ENCODE results near the gene JCAD.
A peak's percentile ranks its signal among the peaks of the same experiment; 100 is the strongest.
"Not testable (repeated sequence)": the region's sequence is repeated elsewhere in the genome, so short reads cannot be mapped to it uniquely, and the experiment has no call there.

Gene JCAD

GRCh38 chr10:30005116-30005515 lies 54.3 kb downstream of the JCAD start:
- H3K4me3 ChIP-seq (ENCODE audit: low read depth, low read length); H3K9me3 ChIP-seq (ENCODE audit: insufficient read depth, low read depth, low read length); H2BK120ac ChIP-seq (ENCODE audit: insufficient read depth, low read length, poor library complexity); H3K79me2 ChIP-seq (ENCODE audit: control insufficient read depth, insufficient read depth, low read length, poor library complexity); DNase-seq; H3K79me1 ChIP-seq (ENCODE audit: low read length); H4K91ac ChIP-seq (ENCODE audit: low read depth, low read length); H3K9ac ChIP-seq (ENCODE audit: low read length); H3K4me1 ChIP-seq (ENCODE audit: control insufficient read depth in 1 of 2, insufficient read depth in 2 of 2, low read length in 2 of 2); H2AK5ac ChIP-seq (ENCODE audit: low read length); H3K36me3 ChIP-seq (ENCODE audit: control insufficient read depth in 1 of 2, insufficient read depth in 2 of 2, low read length in 2 of 2); H2BK12ac ChIP-seq (ENCODE audit: low read length); H3K4me2 ChIP-seq (ENCODE audit: low read length); H3K27ac ChIP-seq (ENCODE audit: low read depth, low read length); H2BK5ac ChIP-seq (ENCODE audit: low read depth, low read length, poor library complexity); H3K18ac ChIP-seq (ENCODE audit: low read length); H3K4ac ChIP-seq (ENCODE audit: low read depth, low read length); H3K14ac ChIP-seq (ENCODE audit: low read length); H4K8ac ChIP-seq (ENCODE audit: low read depth, low read length); H4K12ac ChIP-seq (ENCODE audit: low read depth, low read length); H3K27me3 ChIP-seq (ENCODE audit: insufficient read depth, low read length); H3K23ac ChIP-seq (ENCODE audit: low read length); H2AFZ ChIP-seq (ENCODE audit: insufficient read depth, low read length, poor library complexity): not testable (repeated sequence)
- WGBS (ENCODE audit: extremely low coverage, insufficient coverage, insufficient read length) = no CpG with 5 or more reads among the region's 1 CpG

GRCh38 chr10:30002426-30003266 lies 56.7 kb downstream of the JCAD start:
- H3K79me2 ChIP-seq (ENCODE audit: control insufficient read depth, insufficient read depth, low read length, poor library complexity) = no peaks in the 10 kb centered on the region
- H3K4me2 ChIP-seq (ENCODE audit: low read length) = no peak overlapping the region
- no peak overlapping the region for H3K9ac ChIP-seq (ENCODE audit: low read length)
- H4K91ac ChIP-seq (ENCODE audit: low read depth, low read length) = no peak overlapping the region
- no peak overlapping the region for H3K18ac ChIP-seq (ENCODE audit: low read length)
- H3K4ac ChIP-seq (ENCODE audit: low read depth, low read length) = no peak overlapping the region
- H2AFZ ChIP-seq (ENCODE audit: insufficient read depth, low read length, poor library complexity) = no peak overlapping the region
- no peak overlapping the region for H3K14ac ChIP-seq (ENCODE audit: low read length)
- H2BK5ac ChIP-seq (ENCODE audit: low read depth, low read length, poor library complexity) = no peak overlapping the region
- WGBS (ENCODE audit: extremely low coverage, insufficient coverage, insufficient read length) = no CpG with 5 or more reads among the region's 16 CpGs
- peaks cover 6 to 9% of the 10 kb centered on the region in 2 experiments for H3K4me1 ChIP-seq (ENCODE audit: control insufficient read depth in 1 of 2, insufficient read depth in 2 of 2, low read length in 2 of 2)
- no peaks in the 10 kb centered on the region for H3K27me3 ChIP-seq (ENCODE audit: insufficient read depth, low read length)
- no peak overlapping the region for H4K12ac ChIP-seq (ENCODE audit: low read depth, low read length)
- no peak overlapping the region for H4K8ac ChIP-seq (ENCODE audit: low read depth, low read length)
- H3K79me1 ChIP-seq (ENCODE audit: low read length) = no peaks in the 10 kb centered on the region
- no peak overlapping the region for H2BK120ac ChIP-seq (ENCODE audit: insufficient read depth, low read length, poor library complexity)
- H3K4me3 ChIP-seq (ENCODE audit: low read depth, low read length) = no peak overlapping the region
- H3K36me3 ChIP-seq (ENCODE audit: control insufficient read depth in 1 of 2, insufficient read depth in 2 of 2, low read length in 2 of 2) = no peaks in the 10 kb centered on the region
- no peak overlapping the region for H3K27ac ChIP-seq (ENCODE audit: low read depth, low read length)
- H2BK12ac ChIP-seq (ENCODE audit: low read length) = no peak overlapping the region
- H3K23ac ChIP-seq (ENCODE audit: low read length) = no peak overlapping the region
- no peaks in the 10 kb centered on the region for H3K9me3 ChIP-seq (ENCODE audit: insufficient read depth, low read depth, low read length)
- no peak overlapping the region for H2AK5ac ChIP-seq (ENCODE audit: low read length)
- peak; percentile 71 to 88 for DNase-seq

- Histone ChIP-seq H4K91ac (ENCODE audit: low read depth, low read length) (no peak overlapping the region), H4K8ac (ENCODE audit: low read depth, low read length) (no peak overlapping the region), H3K9ac (ENCODE audit: low read length) (no peak overlapping the region), H3K18ac (ENCODE audit: low read length) (no peak overlapping the region), H3K36me3 (ENCODE audit: control insufficient read depth in 1 of 2, insufficient read depth in 2 of 2, low read length in 2 of 2) (no peaks in the 10 kb centered on the region), H3K4me2 (ENCODE audit: low read length) (no peak overlapping the region), H3K14ac (ENCODE audit: low read length) (no peak overlapping the region), H3K27me3 (ENCODE audit: insufficient read depth, low read length) (no peaks in the 10 kb centered on the region), H3K23ac (ENCODE audit: low read length) (no peak overlapping the region), H2BK12ac (ENCODE audit: low read length) (no peak overlapping the region), H3K79me2 (ENCODE audit: control insufficient read depth, insufficient read depth, low read length, poor library complexity) (no peaks in the 10 kb centered on the region), H2BK5ac (ENCODE audit: low read depth, low read length, poor library complexity) (no peak overlapping the region), H3K27ac (ENCODE audit: low read depth, low read length) (no peak overlapping the region), H3K79me1 (ENCODE audit: low read length) (no peaks in the 10 kb centered on the region), H3K4me1 (ENCODE audit: control insufficient read depth in 1 of 2, insufficient read depth in 2 of 2, low read length in 2 of 2) (peaks cover 0 to 5% of the 10 kb centered on the region in 2 experiments), H2AK5ac (ENCODE audit: low read length) (no peak overlapping the region), H3K4me3 (ENCODE audit: low read depth, low read length) (no peak overlapping the region), H3K4ac (ENCODE audit: low read depth, low read length) (no peak overlapping the region), H2BK120ac (ENCODE audit: insufficient read depth, low read length, poor library complexity) (no peak overlapping the region), H4K12ac (ENCODE audit: low read depth, low read length) (no peak overlapping the region), H2AFZ (ENCODE audit: insufficient read depth, low read length, poor library complexity) (no peak overlapping the region), H3K9me3 (ENCODE audit: insufficient read depth, low read depth, low read length) (no peaks in the 10 kb centered on the region)
- WGBS (ENCODE audit: extremely low coverage, insufficient coverage, insufficient read length) = no CpG with 5 or more reads among the region's 12 CpGs
- peak in 1 of 2 donors; percentile 8 for DNase-seq
Observed at GRCh38 chr10:30000802-30001571, 58.4 kb downstream of the JCAD start.

- peaks cover 2 to 8% of the 10 kb centered on the region in 2 experiments for H3K4me1 ChIP-seq (ENCODE audit: control insufficient read depth in 1 of 2, insufficient read depth in 2 of 2, low read length in 2 of 2)
- no peak overlapping the region for H2BK12ac ChIP-seq (ENCODE audit: low read length)
- no peak overlapping the region for H4K8ac ChIP-seq (ENCODE audit: low read depth, low read length)
- H3K18ac ChIP-seq (ENCODE audit: low read length) = no peak overlapping the region
- H3K4me3 ChIP-seq (ENCODE audit: low read depth, low read length) = no peak overlapping the region
- H3K9ac ChIP-seq (ENCODE audit: low read length) = no peak overlapping the region
- no peak overlapping the region for H3K4ac ChIP-seq (ENCODE audit: low read depth, low read length)
- no peak overlapping the region for H2BK5ac ChIP-seq (ENCODE audit: low read depth, low read length, poor library complexity)
- DNase-seq = peak; percentile 65 to 91
- no peak overlapping the region for H3K14ac ChIP-seq (ENCODE audit: low read length)
- H3K79me1 ChIP-seq (ENCODE audit: low read length) = no peaks in the 10 kb centered on the region
- no peak overlapping the region for H3K4me2 ChIP-seq (ENCODE audit: low read length)
- no peaks in the 10 kb centered on the region for H3K36me3 ChIP-seq (ENCODE audit: control insufficient read depth in 1 of 2, insufficient read depth in 2 of 2, low read length in 2 of 2)
- H3K9me3 ChIP-seq (ENCODE audit: insufficient read depth, low read depth, low read length) = no peaks in the 10 kb centered on the region
- H4K91ac ChIP-seq (ENCODE audit: low read depth, low read length) = no peak overlapping the region
- no peaks in the 10 kb centered on the region for H3K27me3 ChIP-seq (ENCODE audit: insufficient read depth, low read length)
- no peak overlapping the region for H2BK120ac ChIP-seq (ENCODE audit: insufficient read depth, low read length, poor library complexity)
- no peaks in the 10 kb centered on the region for H3K79me2 ChIP-seq (ENCODE audit: control insufficient read depth, insufficient read depth, low read length, poor library complexity)
- no peak overlapping the region for H3K23ac ChIP-seq (ENCODE audit: low read length)
- no peak overlapping the region for H4K12ac ChIP-seq (ENCODE audit: low read depth, low read length)
- no peak overlapping the region for H3K27ac ChIP-seq (ENCODE audit: low read depth, low read length)
- H2AFZ ChIP-seq (ENCODE audit: insufficient read depth, low read length, poor library complexity) = no peak overlapping the region
- WGBS (ENCODE audit: extremely low coverage, insufficient coverage, insufficient read length) = no CpG with 5 or more reads among the region's 12 CpGs
- no peak overlapping the region for H2AK5ac ChIP-seq (ENCODE audit: low read length)
Observed at GRCh38 chr10:29998142-29998808, 61.1 kb downstream of the JCAD start.

All from trophoblast cell (in vitro differentiated cells and primary cell).